Esophagus muscularis mucosa (tissue), 4 donors: ENCODE measurements around the gene CNTNAP2.

Source experiments
- EP300 ChIP-seq: sonication (generic); formaldehyde crosslinking; IDR thresholded peaks from one replicate; pipeline ENCODE4 v1.6.1; 2017; ENCODE audit warnings: antibody characterized with exemption
- POLR2A ChIP-seq: fragments of 450-650 bp; IDR thresholded peaks from one replicate; pipeline ENCODE4 v1.6.1; 2017; ENCODE audit warnings: antibody characterized with exemption, moderate library complexity, mild to moderate bottlenecking, low read depth
- POLR2AphosphoS5 ChIP-seq, 2 donors: sonication (generic); formaldehyde crosslinking; IDR thresholded peaks; one replicate each; pipeline ENCODE4 v1.6.1; 2017; ENCODE audit warnings: antibody characterized with exemption in 2 of 2
- TF ChIP-seq, protein P1 (sequence below), 3 experiments: fragments of 200-600 bp in 2 of 3; fragments of 450-650 bp in 1 of 3; sonication (generic) in 2 of 3; IDR thresholded peaks; one replicate each; pipeline ENCODE4 v1.5.1; 2017 to 2019; ENCODE audit warnings: antibody characterized with exemption in 3 of 3, mild to moderate bottlenecking in 2 of 3, moderate library complexity in 1 of 3

DNA sequence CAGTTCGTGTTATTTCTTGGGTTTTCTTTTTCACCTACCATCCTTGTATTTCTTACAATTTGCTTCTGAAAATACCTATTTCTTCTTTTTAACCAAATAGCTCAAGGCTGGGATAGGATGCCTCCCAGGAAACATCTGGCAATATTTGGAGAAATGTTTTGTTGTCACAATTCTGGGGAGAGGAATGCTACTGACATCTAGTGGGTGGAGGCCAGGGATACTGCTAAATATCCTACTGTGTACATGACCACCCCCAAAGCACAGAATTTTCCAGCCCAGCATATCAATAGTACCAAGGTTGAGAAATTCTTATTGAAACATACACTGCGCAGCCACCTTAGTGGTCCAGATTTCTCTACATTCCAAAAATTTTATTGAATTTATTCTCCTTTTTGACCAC is 55.5 kb downstream of the CNTNAP2 start:
- TF ChIP-seq POLR2A (no peak), EP300 (no peak), POLR2AphosphoS5 (IDR thresholded peaks at IDR 0.05) (no peak)
- TF ChIP-seq, protein P1, sequence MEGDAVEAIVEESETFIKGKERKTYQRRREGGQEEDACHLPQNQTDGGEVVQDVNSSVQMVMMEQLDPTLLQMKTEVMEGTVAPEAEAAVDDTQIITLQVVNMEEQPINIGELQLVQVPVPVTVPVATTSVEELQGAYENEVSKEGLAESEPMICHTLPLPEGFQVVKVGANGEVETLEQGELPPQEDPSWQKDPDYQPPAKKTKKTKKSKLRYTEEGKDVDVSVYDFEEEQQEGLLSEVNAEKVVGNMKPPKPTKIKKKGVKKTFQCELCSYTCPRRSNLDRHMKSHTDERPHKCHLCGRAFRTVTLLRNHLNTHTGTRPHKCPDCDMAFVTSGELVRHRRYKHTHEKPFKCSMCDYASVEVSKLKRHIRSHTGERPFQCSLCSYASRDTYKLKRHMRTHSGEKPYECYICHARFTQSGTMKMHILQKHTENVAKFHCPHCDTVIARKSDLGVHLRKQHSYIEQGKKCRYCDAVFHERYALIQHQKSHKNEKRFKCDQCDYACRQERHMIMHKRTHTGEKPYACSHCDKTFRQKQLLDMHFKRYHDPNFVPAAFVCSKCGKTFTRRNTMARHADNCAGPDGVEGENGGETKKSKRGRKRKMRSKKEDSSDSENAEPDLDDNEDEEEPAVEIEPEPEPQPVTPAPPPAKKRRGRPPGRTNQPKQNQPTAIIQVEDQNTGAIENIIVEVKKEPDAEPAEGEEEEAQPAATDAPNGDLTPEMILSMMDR (IDR thresholded peaks at IDR 0.05) = no peak
